Esophagus muscularis mucosa (tissue), 4 donors: Measurements from ENCODE around the gene HEATR3. TPM values are rescaled to one million over a fixed set of nuclear protein-coding genes. Genes with fewer than 3 reads are reported as not detected.

Experiments used
- small RNA-seq, 3 donors: library from RNA; depleted of rRNA; stranded (forward); fragments of <200 nt; gene quantifications; one replicate each; pipeline ENCODE3, GENCODE V24; 2016
- total RNA-seq, 4 donors: library from RNA; depleted of rRNA; stranded (reverse); fragments of >200 nt; gene quantifications; one replicate each; pipeline versions ENCODE4 v1.1.0 to v1.2.1, GENCODE V29; 2016

The HEATR3 gene
- total RNA-seq, 4 donors from 2014 or later, result 10.0 to 25.7 (median 12.4) TPM

Small RNA genes lying within 50 kb of the gene (small RNA-seq; reads per million reads assigned to genes)
- gene RF00017 (0 reads per million in 3 donors), gene RF00156 (0 reads per million in 3 donors), gene RNY4P3 (0.42 to 1.1 (median 0.68) reads per million in 3 donors), gene RPL10P14 (0 reads per million in 3 donors)

Other genes starting within 250 kb of the HEATR3 start
- gene ZNF423, start 209.9 kb upstream of the HEATR3 start, total RNA-seq, result 10 to 100 TPM in 2 of 4 donors, 1 to 10 TPM in 2; 8.7 to 22.5 (median 10.3) TPM
- gene CNEP1R1, start 40.7 kb upstream of the HEATR3 start, total RNA-seq, result 10 to 100 TPM; 11.2 to 18.7 (median 14.2) TPM
- gene TENT4B, start 87.3 kb downstream of the HEATR3 start, total RNA-seq, result 10 to 100 TPM in 3 of 4 donors, 1 to 10 TPM in 1; 9.9 to 18.3 (median 16.7) TPM
- gene ADCY7, start 200.6 kb downstream of the HEATR3 start, total RNA-seq, result 10 to 100 TPM; 12.3 to 17.4 (median 15.6) TPM